PC-3 (cell line): Measurements from ENCODE around the gene EPB41L3. TPM values are rescaled to one million over a fixed set of nuclear protein-coding genes. Genes with fewer than 3 reads are reported as not detected.

ENCODE experiments used
- ATAC-seq: fragments of 200-7000 bp; cut with Tn5 transposase; 2 replicates; pipeline ENCODE4 v1.9.1; 2020; ENCODE audit warnings: mild to moderate bottlenecking, moderate library complexity
- BruUV-seq: library from RNA; stranded (reverse); fragments of 400-500 nt; replicated peaks from 2 replicates; lab custom pipeline; 2021; lab: Mats Ljungman, UMichigan
- CTCF ChIA-PET: fragments of 300-600 bp; sonication (Branson Sonifier 250); formaldehyde crosslinking; loops from one replicate; lab custom pipeline; 2022; ENCODE audit warnings: antibody characterized with exemption; lab: Charles Lee
- POLR2A ChIA-PET: fragments of 300-600 bp; sonication (Branson Sonifier 250); formaldehyde crosslinking; loops from one replicate; lab custom pipeline; 2022; ENCODE audit warnings: antibody characterized with exemption; ENCODE audit not compliant: unreplicated experiment; lab: Charles Lee
- DNase-seq: peaks from one replicate; pipeline ENCODE4 v3.0.0-alpha.2; 2015
- H2AFZ ChIP-seq: fragments of 300-600 bp; sonication (generic); 2 replicates; pipeline ENCODE4 v1.6.0; 2016; ENCODE audit warnings: antibody characterized with exemption, low read length
- H3F3A ChIP-seq: fragments of 300-600 bp; sonication (generic); one replicate; pipeline ENCODE4 v1.6.0; 2017; ENCODE audit warnings: antibody characterized with exemption, low read length, control low read depth, mild to moderate bottlenecking; ENCODE audit not compliant: unreplicated experiment
- H3K27ac ChIP-seq: fragments of 300-600 bp; sonication (generic); 2 replicates; pipeline ENCODE4 v1.5.1; 2016; ENCODE audit warnings: mild to moderate bottlenecking, low read length
- H3K27me3 ChIP-seq: fragments of 300-600 bp; sonication (generic); 2 replicates; pipeline ENCODE4 v1.6.1; 2016; ENCODE audit warnings: low read length, mixed read lengths
- H3K36me3 ChIP-seq: fragments of 300-600 bp; sonication (generic); 2 replicates; pipeline ENCODE4 v1.6.1; 2016; ENCODE audit warnings: low read depth, mixed run types, low read length, mixed read lengths
- H3K4me1 ChIP-seq: fragments of 300-600 bp; sonication (generic); 2 replicates; pipeline ENCODE4 v1.5.1; 2016; ENCODE audit warnings: low read length; ENCODE audit not compliant: insufficient read depth
- H3K4me2 ChIP-seq: fragments of 300-600 bp; sonication (generic); 2 replicates; pipeline ENCODE4 v1.6.0; 2016; ENCODE audit warnings: low read length
- H3K4me3 ChIP-seq: fragments of 300-600 bp; sonication (generic); 2 replicates; pipeline ENCODE4 v1.5.1; 2016; ENCODE audit warnings: mild to moderate bottlenecking, low read length, mixed read lengths
- H3K79me2 ChIP-seq: fragments of 300-600 bp; sonication (generic); 2 replicates; pipeline ENCODE4 v1.6.1; 2017; ENCODE audit warnings: low read length, mixed read lengths
- H3K9ac ChIP-seq: fragments of 300-600 bp; sonication (generic); 2 replicates; pipeline ENCODE4 v1.6.0; 2016; ENCODE audit warnings: mild to moderate bottlenecking, low read length
- H3K9me2 ChIP-seq: fragments of 300-600 bp; sonication (generic); replicated peaks from 2 replicates; pipeline ENCODE4 v1.6.1; 2016; ENCODE audit warnings: mixed run types, low read length, mixed read lengths
- H3K9me3 ChIP-seq: fragments of 300-600 bp; sonication (generic); 2 replicates; pipeline ENCODE4 v1.6.1; 2016; ENCODE audit warnings: low read length, mixed read lengths
- H4K20me1 ChIP-seq: fragments of 300-600 bp; sonication (generic); 2 replicates; pipeline ENCODE4 v1.6.1; 2016; ENCODE audit warnings: low read length, mixed read lengths
- CTCF ChIP-seq: fragments of 300-600 bp; sonication (generic); conservative IDR thresholded peaks from 2 replicates; pipeline ENCODE4 v1.5.1; 2017; ENCODE audit warnings: antibody characterized with exemption, low read depth, mild to moderate bottlenecking, low read length
- EZH2 ChIP-seq: fragments of 300-600 bp; sonication (generic); IDR thresholded peaks from one replicate; pipeline ENCODE4 v1.6.1; 2017; ENCODE audit warnings: antibody characterized with exemption, mild to moderate bottlenecking, low read length; ENCODE audit not compliant: unreplicated experiment
- EZH2phosphoT487 ChIP-seq: fragments of 300-600 bp; sonication (generic); IDR thresholded peaks from 2 replicates; pipeline ENCODE4 v1.6.1; 2018; ENCODE audit warnings: mild to moderate bottlenecking, antibody characterized with exemption, low read length, borderline replicate concordance
- intact Hi-C: fragments of 100-400 bp; cut with micrococcal nuclease; formaldehyde crosslinking; loops from 2 replicates; pipeline ENCODE4 v1.9.0; 2023
- total RNA-seq: library from RNA; depleted of rRNA; stranded (reverse); fragments of >200 nt; gene quantifications from 2 replicates; pipeline ENCODE4 v1.2.3, GENCODE V29; 2014

Gene EPB41L3
- total RNA-seq, 1 experiment from 2014 or later = 39.5 TPM

- Histone ChIP-seq H4K20me1 (no peaks in the 10 kb centered on the region), H3K27me3 (no peaks in the 10 kb centered on the region), H3K4me2 (no peak overlapping the region), H3K9me2 (no peaks in the 10 kb centered on the region), H3K4me3 (no peak overlapping the region), H2AFZ (no peak overlapping the region), H3K4me1 (no peaks in the 10 kb centered on the region), H3K9ac (no peak overlapping the region), H3K27ac (no peak overlapping the region), H3K9me3 (no peaks in the 10 kb centered on the region), H3K36me3 (no peaks in the 10 kb centered on the region), H3K79me2 (0 out of 2 replicates have a peak, but pooled peaks cover 6% of the 10 kb centered on the region), H3F3A (no peaks in the 10 kb centered on the region)
- BruUV-seq = no TSS peak
- POLR2A ChIA-PET = no interaction called here
- CTCF ChIA-PET = no interaction called here
- intact Hi-C loops = no loop called here
- DNase-seq (no peak), ATAC-seq (no peak)
- no peak for TF ChIP-seq EZH2phosphoT487
- TF ChIP-seq CTCF = no peak
- no peak for TF ChIP-seq EZH2
Observed at GRCh38 chr18:5498452-5498851, 45.3 kb downstream of the EPB41L3 start.

- Histone ChIP-seq H4K20me1 (no peaks in the 10 kb centered on the region), H3K4me3 (no peak overlapping the region), H3K4me2 (no peak overlapping the region), H3K4me1 (no peaks in the 10 kb centered on the region), H3K27me3 (no peaks in the 10 kb centered on the region), H3K9me3 (no peaks in the 10 kb centered on the region), H3F3A (no peaks in the 10 kb centered on the region), H3K36me3 (no peaks in the 10 kb centered on the region), H3K9ac (no peak overlapping the region), H3K79me2 (0 out of 2 replicates have a peak, but pooled peaks cover 6% of the 10 kb centered on the region), H2AFZ (no peak overlapping the region), H3K9me2 (no peaks in the 10 kb centered on the region), H3K27ac (no peak overlapping the region)
- POLR2A ChIA-PET = no interaction called here
- DNase-seq = no peak
- TF ChIP-seq EZH2 = no peak
- TF ChIP-seq CTCF = no peak
- BruUV-seq = no TSS peak
- CTCF ChIA-PET = no interaction called here
- intact Hi-C loops = no loop called here
- no peak for ATAC-seq
Observed at GRCh38 chr18:5496305-5496704, 47.5 kb downstream of the EPB41L3 start.

- H2AFZ ChIP-seq = no peak overlapping the region
- ATAC-seq (no peak), DNase-seq (no peak)
- H3K36me3 ChIP-seq = no peaks in the 10 kb centered on the region
- H3K9me3 ChIP-seq = 0 out of 2 replicates have a peak, but pooled peaks cover 3% of the 10 kb centered on the region
- H3K4me1 ChIP-seq = no peaks in the 10 kb centered on the region
- TF ChIP-seq EZH2phosphoT487 = no peak
- TF ChIP-seq CTCF = no peak
- no peak for TF ChIP-seq EZH2
- intact Hi-C loops = no loop called here
- H3F3A ChIP-seq = no peaks in the 10 kb centered on the region
- no peak overlapping the region for H3K27ac ChIP-seq
- H3K79me2 ChIP-seq = 0 out of 2 replicates have a peak, but pooled peaks cover 6% of the 10 kb centered on the region
- ChIA-PET CTCF (no interaction called here), POLR2A (no interaction called here)
- H4K20me1 ChIP-seq = no peaks in the 10 kb centered on the region
- no peak overlapping the region for H3K9ac ChIP-seq
- BruUV-seq = no TSS peak
- H3K27me3 ChIP-seq = no peaks in the 10 kb centered on the region
- H3K4me3 ChIP-seq = no peak overlapping the region
- no peaks in the 10 kb centered on the region for H3K9me2 ChIP-seq
- no peak overlapping the region for H3K4me2 ChIP-seq
Observed at GRCh38 chr18:5490753-5491480, 52.9 kb downstream of the EPB41L3 start.
